HCT116 (cell line): ENCODE data around the gene ARL5A. TPM values are rescaled to one million over a fixed set of nuclear protein-coding genes. Genes with fewer than 3 reads are reported as not detected.

Experiments used
- ATAC-seq: fragments of 200-7000 bp; cut with Tn5 transposase; 2 replicates; pipeline ENCODE4 v1.9.1; 2020; ENCODE audit warnings: mild to moderate bottlenecking, moderate library complexity
- BruUV-seq: library from RNA; stranded (reverse); fragments of 400-500 nt; replicated peaks from 2 replicates; lab custom pipeline; 2021; lab: Mats Ljungman, UMichigan
- CTCF ChIA-PET: fragments of 300-600 bp; sonication (Branson Sonifier 250); formaldehyde crosslinking; loops from one replicate; lab custom pipeline; 2021; ENCODE audit warnings: antibody characterized with exemption; lab: Charles Lee
- POLR2A ChIA-PET: fragments of 300-600, 350-600 bp; sonication (Branson Sonifier 250); formaldehyde crosslinking; loops from one replicate; lab custom pipeline; 2021; ENCODE audit warnings: antibody characterized with exemption; lab: Charles Lee
- RAD21 ChIA-PET, 2 experiments: fragments of 300-600 bp; sonication (Branson Sonifier 250); formaldehyde crosslinking; loops; one replicate each; lab custom pipeline; 2023; ENCODE audit warnings: low total read pairs in 2 of 2; ENCODE audit not compliant: uncharacterized antibody in 2 of 2, unreplicated experiment in 2 of 2, low non-redundant PET in 1 of 2; lab: Charles Lee
- DNase-seq: peaks from one replicate; pipeline ENCODE4 v3.0.0-alpha.2; 2010; ENCODE audit warnings: low read depth, low spot score
- H2AFZ ChIP-seq: fragments of 200-600 bp; shearing (Covaris generic), sonication (generic); 2 replicates; pipeline ENCODE4 v1.6.1; 2017; ENCODE audit warnings: low read depth, mixed run types, mixed read lengths, antibody characterized with exemption, low read length; ENCODE audit not compliant: poor library complexity, severe bottlenecking
- H3K27ac ChIP-seq: 2 replicates; pipeline ENCODE4 v1.5.1; 2012; ENCODE audit warnings: low read depth, low read length
- H3K27me3 ChIP-seq: fragments of 200-600 bp; sonication (generic); 2 replicates; pipeline ENCODE4 v1.6.1; 2016; ENCODE audit warnings: mixed run types, low read length, mixed read lengths; ENCODE audit not compliant: insufficient read depth
- H3K36me3 ChIP-seq, 2 experiments: fragments of 200-500 bp in 1 of 2; fragments of 200-600 bp in 1 of 2; sonication (Bioruptor generic) in 1 of 2; sonication (generic) in 1 of 2; 2 replicates each; pipeline versions ENCODE4 v1.5.1 to v1.6.1; 2014 to 2016; ENCODE audit warnings: low read length in 2 of 2, inconsistent platforms in 1 of 2, mixed read lengths in 1 of 2, mixed run types in 1 of 2; ENCODE audit not compliant: insufficient read depth in 2 of 2, control insufficient read depth in 1 of 2
- H3K4me1 ChIP-seq, 2 experiments: fragments of 200-600 bp in 1 of 2; sonication (generic) in 1 of 2; 2 replicates each; pipeline versions ENCODE4 v1.5.1 to v1.6.1; 2012 to 2017; ENCODE audit warnings: low read length in 2 of 2, inconsistent platforms in 1 of 2, mild to moderate bottlenecking in 1 of 2, mixed read lengths in 1 of 2, mixed run types in 1 of 2, moderate library complexity in 1 of 2; ENCODE audit not compliant: insufficient read depth in 2 of 2, control insufficient read depth in 1 of 2
- H3K4me2 ChIP-seq: fragments of 200-600 bp; sonication (generic); 2 replicates; pipeline ENCODE4 v1.6.1; 2017; ENCODE audit warnings: mixed run types, low read length, mixed read lengths
- H3K4me3 ChIP-seq, 2 experiments: fragments of 200-600 bp in 1 of 2; sonication (generic) in 1 of 2; replicated peaks in 1 of 2; 2 replicates each; pipeline ENCODE4 v1.5.1; 2011 to 2016; ENCODE audit warnings: low read length in 2 of 2, control low read depth in 1 of 2, low read depth in 1 of 2, mild to moderate bottlenecking in 1 of 2, mixed read lengths in 1 of 2, mixed run types in 1 of 2
- H3K79me2 ChIP-seq: fragments of 200-600 bp; sonication (generic); 2 replicates; pipeline ENCODE4 v1.6.1; 2017; ENCODE audit warnings: mild to moderate bottlenecking, mixed run types, low read length, moderate library complexity, mixed read lengths; ENCODE audit not compliant: insufficient read depth
- H3K9ac ChIP-seq: fragments of 200-600 bp; sonication (generic); 2 replicates; pipeline ENCODE4 v1.6.1; 2016; ENCODE audit warnings: low read length, mixed read lengths
- H3K9me2 ChIP-seq: fragments of 200-600 bp; sonication (generic), shearing (Covaris generic); 2 replicates; pipeline ENCODE4 v1.6.1; 2017; ENCODE audit warnings: mixed run types, mild to moderate bottlenecking, moderate library complexity; ENCODE audit not compliant: insufficient read depth
- H3K9me3 ChIP-seq, 2 experiments: fragments of 200-500 bp in 1 of 2; fragments of 200-600 bp in 1 of 2; sonication (Bioruptor generic) in 1 of 2; sonication (generic) in 1 of 2; 2 replicates each; pipeline ENCODE4 v1.6.1; 2014 to 2017; ENCODE audit warnings: low read length in 2 of 2, mixed read lengths in 2 of 2, inconsistent platforms in 1 of 2, low read depth in 1 of 2, mild to moderate bottlenecking in 1 of 2, mixed run types in 1 of 2, moderate library complexity in 1 of 2; ENCODE audit not compliant: control insufficient read depth in 1 of 2, insufficient read depth in 1 of 2
- H4K20me1 ChIP-seq: fragments of 200-600 bp; sonication (generic), shearing (Covaris generic); 2 replicates; pipeline ENCODE4 v1.6.1; 2017; ENCODE audit warnings: mixed run types, mild to moderate bottlenecking, moderate library complexity; ENCODE audit not compliant: insufficient read depth
- ATF3 ChIP-seq: IDR thresholded peaks from 2 replicates; pipeline ENCODE4 v1.6.1; 2012
- CBX3 ChIP-seq: IDR thresholded peaks from 2 replicates; pipeline ENCODE4 v1.6.1; 2012; ENCODE audit warnings: low read depth
- CTCF ChIP-seq, 3 experiments: fragments of 200-600 bp in 1 of 3; sonication (generic) in 1 of 3; IDR thresholded peaks in 2 of 3; conservative IDR thresholded peaks in 1 of 3; 2 replicates each; pipeline ENCODE4 v1.5.1; 2012 to 2017; ENCODE audit warnings: low read depth in 2 of 3, low read length in 2 of 3, antibody characterized with exemption in 1 of 3, borderline replicate concordance in 1 of 3, control low read depth in 1 of 3, mild to moderate bottlenecking in 1 of 3, mixed read lengths in 1 of 3, mixed run types in 1 of 3, moderate library complexity in 1 of 3; ENCODE audit not compliant: insufficient read depth in 1 of 3
- EGR1 ChIP-seq: IDR thresholded peaks from 2 replicates; pipeline ENCODE4 v1.6.1; 2012; ENCODE audit warnings: low read depth
- ELF1 ChIP-seq: IDR thresholded peaks from 2 replicates; pipeline ENCODE4 v1.6.1; 2012; ENCODE audit warnings: low read depth, borderline replicate concordance
- EZH2 ChIP-seq: fragments of 200-600 bp; sonication (generic); IDR thresholded peaks from 2 replicates; pipeline ENCODE4 v1.6.1; 2017; ENCODE audit warnings: antibody characterized with exemption, mixed run types
- JUND ChIP-seq: IDR thresholded peaks from 2 replicates; pipeline ENCODE4 v1.6.1; 2012
- POLR2A ChIP-seq: IDR thresholded peaks from 2 replicates; pipeline ENCODE4 v1.7.0; 2011; ENCODE audit warnings: borderline replicate concordance; ENCODE audit not compliant: insufficient read depth, insufficient read length; ENCODE audit errors: extremely low read depth
- POLR2AphosphoS5 ChIP-seq: IDR thresholded peaks from 2 replicates; pipeline ENCODE4 v1.6.1; 2011; ENCODE audit warnings: mild to moderate bottlenecking, low read depth, low read length, moderate library complexity
- TCF7L2 ChIP-seq: IDR thresholded peaks from 2 replicates; pipeline ENCODE4 v1.7.0; 2011; ENCODE audit warnings: borderline replicate concordance, inconsistent platforms; ENCODE audit not compliant: insufficient read depth, insufficient read length; ENCODE audit errors: extremely low read depth
- YY1 ChIP-seq: IDR thresholded peaks from 2 replicates; pipeline ENCODE4 v1.6.1; 2011; ENCODE audit warnings: low read length, low read depth, moderate library complexity, mild to moderate bottlenecking; ENCODE audit not compliant: insufficient replicate concordance; ENCODE audit errors: extremely low read depth
- ZFX ChIP-seq: fragments of 450-650 bp; IDR thresholded peaks from 2 replicates; pipeline ENCODE4 v1.6.1; 2017
- ZNF274 ChIP-seq: fragments of 200-500 bp; sonication (Bioruptor generic); IDR thresholded peaks from 2 replicates; pipeline ENCODE4 v1.6.1; 2014; ENCODE audit warnings: mild to moderate bottlenecking, low read depth, low read length, inconsistent platforms
- intact Hi-C: fragments of 100-400 bp; cut with micrococcal nuclease; formaldehyde crosslinking; loops from 2 replicates; pipeline ENCODE4 v1.10.0; 2022
- total RNA-seq: library from RNA; stranded (reverse); gene quantifications from one replicate; pipeline ENCODE4 v1.2.1, GENCODE V29; 2021; ENCODE audit not compliant: unreplicated experiment

ARL5A gene
- total RNA-seq, 1 experiment from 2014 or later = 74.4 TPM

GRCh38 chr2:151762694-151763093 lies 65.5 kb downstream of the ARL5A start (continued):
- TF ChIP-seq CTCF (IDR thresholded peaks at IDR 0.05 in 2 of 3, conservative IDR thresholded peaks at IDR 0.05 in 1 of 3; ENCODE audit: borderline replicate concordance in 1 of 3, insufficient read depth in 1 of 3, low read depth in 2 of 3, low read length in 2 of 3) (no peak), JUND (no peak), ATF3 (no peak), POLR2A (no peak), ZNF274 (no peak)

- RAD21 ChIA-PET = no interaction called here
- H2AFZ ChIP-seq = no peak overlapping the region
- intact Hi-C loops = no loop called here
- BruUV-seq = no TSS peak
- ATAC-seq = no peak
- H3K27me3 ChIP-seq = no peaks in the 10 kb centered on the region
- no peaks in the 10 kb centered on the region; a peak in 1 of 4 replicates for H3K4me1 ChIP-seq
- H3K36me3 ChIP-seq = no peaks in the 10 kb centered on the region
- H3K9me2 ChIP-seq = no peaks in the 10 kb centered on the region
- no peak overlapping the region for H3K4me2 ChIP-seq
- H3K79me2 ChIP-seq = no peaks in the 10 kb centered on the region
- POLR2A ChIA-PET = no interaction called here
- H3K27ac ChIP-seq = no peak overlapping the region
- TF ChIP-seq POLR2AphosphoS5 = no peak
- TF ChIP-seq ELF1 = no peak
- no peak for TF ChIP-seq ZFX
- TF ChIP-seq CTCF (IDR thresholded peaks at IDR 0.05 in 2 of 3, conservative IDR thresholded peaks at IDR 0.05 in 1 of 3; ENCODE audit: borderline replicate concordance in 1 of 3, insufficient read depth in 1 of 3, low read depth in 2 of 3, low read length in 2 of 3) = no peak
- TF ChIP-seq CBX3 = no peak
- TF ChIP-seq ATF3 = no peak
- no peak for TF ChIP-seq ZNF274
- no peak for TF ChIP-seq TCF7L2
- no peak for TF ChIP-seq POLR2A
- TF ChIP-seq EGR1 = no peak
- no peak for TF ChIP-seq EZH2
- no peak for TF ChIP-seq YY1
- TF ChIP-seq, all 23 proteins: peak for 0
- Histone ChIP-seq H3K9me3 (no peaks in the 10 kb centered on the region), H3K9ac (no peak overlapping the region), H4K20me1 (no peaks in the 10 kb centered on the region), H3K4me3 (no peak overlapping the region)
- CTCF ChIA-PET = no interaction called here
- no peak for DNase-seq
Measured at GRCh38 chr2:151761687-151762086, 66.5 kb downstream of the ARL5A start.
